A673 (cell line): ENCODE measurements around the gene MYO1F.

Experiments
- CTCF ChIP-seq: fragments of 300-800, 200-600 bp; sonication (generic); conservative IDR thresholded peaks from 2 replicates; pipeline ENCODE4 v1.5.1; 2017; ENCODE audit warnings: low read depth, mild to moderate bottlenecking, antibody characterized with exemption, low read length, moderate library complexity, mixed read lengths
- EZH2 ChIP-seq: fragments of 200-600 bp; sonication (generic); IDR thresholded peaks from 2 replicates; pipeline ENCODE4 v1.6.1; 2017; ENCODE audit warnings: borderline replicate concordance, low read depth, mild to moderate bottlenecking, mixed read lengths, antibody characterized with exemption, low read length; ENCODE audit not compliant: poor library complexity, severe bottlenecking

DNA sequence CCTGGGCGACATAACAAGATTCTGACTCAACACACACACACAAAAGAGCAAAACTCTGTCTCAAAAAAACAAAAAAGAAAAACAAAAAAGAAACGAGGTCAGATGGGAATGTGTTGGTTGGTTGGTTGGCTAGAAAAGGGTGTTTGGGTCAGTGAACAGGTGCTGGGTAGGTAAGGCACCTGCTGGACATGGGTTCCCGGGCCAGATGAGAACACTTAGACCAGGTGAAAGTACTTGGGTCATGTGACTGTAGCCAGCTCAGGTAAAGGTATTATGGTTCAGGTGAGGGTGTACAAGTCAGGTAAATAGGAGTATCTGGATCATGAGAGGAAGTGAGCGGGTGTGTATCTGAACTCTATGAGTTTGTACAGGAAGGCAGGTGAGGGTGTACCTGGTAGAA, 48.7 kb downstream of the MYO1F start:
- TF ChIP-seq EZH2 = no peak
- TF ChIP-seq CTCF = no peak
